Stomach smooth muscle (tissue), 2 donors: ENCODE results near the gene STAT3.
"Not testable (repeated sequence)": the region's sequence is repeated elsewhere in the genome, so short reads cannot be mapped to it uniquely, and the experiment has no call there.

Source experiments
- H3K27ac ChIP-seq: one replicate; pipeline ENCODE4 v1.7.0; 2013; ENCODE audit warnings: mild to moderate bottlenecking, low read length, inconsistent platforms
- H3K27me3 ChIP-seq, 2 donors: one replicate each; pipeline ENCODE4 v1.7.0; 2013; ENCODE audit warnings: low read length in 2 of 2; ENCODE audit not compliant: insufficient read depth in 2 of 2, control insufficient read depth in 1 of 2
- H3K36me3 ChIP-seq, 2 donors: one replicate each; pipeline ENCODE4 v1.7.0; 2013; ENCODE audit warnings: low read length in 2 of 2; ENCODE audit not compliant: control insufficient read depth in 2 of 2, insufficient read depth in 2 of 2
- H3K4me1 ChIP-seq: one replicate; pipeline ENCODE4 v1.7.0; 2013; ENCODE audit warnings: low read length; ENCODE audit not compliant: control insufficient read depth, insufficient read depth
- H3K4me3 ChIP-seq, 2 donors: one replicate each; pipeline ENCODE4 v1.7.0; 2013; ENCODE audit warnings: low read length in 2 of 2
- H3K9ac ChIP-seq, 2 donors: one replicate each; pipeline ENCODE4 v1.7.0; 2013; ENCODE audit warnings: low read length in 2 of 2, mild to moderate bottlenecking in 1 of 2
- H3K9me3 ChIP-seq, 2 donors: one replicate each; pipeline ENCODE4 v1.7.0; 2013; ENCODE audit warnings: low read length in 2 of 2; ENCODE audit not compliant: control insufficient read depth in 2 of 2
- donor health status: healthy.
- donor health status: Pancreatic carcinoma.

STAT3 gene

GRCh38 chr17:42305543-42306384, 82.5 kb downstream of the STAT3 start:
- Histone ChIP-seq H3K27ac (no peak overlapping the region), H3K4me1 (peaks cover 13% of the 10 kb centered on the region), H3K9ac (no peak overlapping the region), H3K4me3 (no peak overlapping the region), H3K9me3 (no peaks in the 10 kb centered on the region), H3K36me3 (peaks cover 49 to 55% of the 10 kb centered on the region in 2 donors), H3K27me3 (no peaks in the 10 kb centered on the region)

DNA sequence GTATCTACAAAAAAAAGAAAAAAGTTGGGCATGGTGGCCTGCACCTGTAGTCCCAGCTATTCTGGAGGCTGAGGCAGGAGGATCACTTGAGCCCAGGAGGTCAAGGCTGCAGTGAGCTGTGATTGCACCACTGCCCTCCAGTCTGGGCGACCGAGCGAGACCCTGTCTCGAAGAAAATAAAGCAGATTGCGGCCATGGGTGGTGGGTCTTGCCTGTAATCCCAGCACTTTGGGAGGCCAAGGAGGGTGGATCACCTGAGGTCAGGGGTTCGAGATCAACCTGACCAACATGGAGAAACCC, 83.3 kb downstream of the STAT3 start:
- not testable (repeated sequence) for H3K27ac ChIP-seq, H3K9ac ChIP-seq, H3K4me3 ChIP-seq, H3K9me3 ChIP-seq, H3K27me3 ChIP-seq, H3K4me1 ChIP-seq
- H3K36me3 ChIP-seq: peaks cover 44 to 53% of the 10 kb centered on the region in 2 donors

DNA sequence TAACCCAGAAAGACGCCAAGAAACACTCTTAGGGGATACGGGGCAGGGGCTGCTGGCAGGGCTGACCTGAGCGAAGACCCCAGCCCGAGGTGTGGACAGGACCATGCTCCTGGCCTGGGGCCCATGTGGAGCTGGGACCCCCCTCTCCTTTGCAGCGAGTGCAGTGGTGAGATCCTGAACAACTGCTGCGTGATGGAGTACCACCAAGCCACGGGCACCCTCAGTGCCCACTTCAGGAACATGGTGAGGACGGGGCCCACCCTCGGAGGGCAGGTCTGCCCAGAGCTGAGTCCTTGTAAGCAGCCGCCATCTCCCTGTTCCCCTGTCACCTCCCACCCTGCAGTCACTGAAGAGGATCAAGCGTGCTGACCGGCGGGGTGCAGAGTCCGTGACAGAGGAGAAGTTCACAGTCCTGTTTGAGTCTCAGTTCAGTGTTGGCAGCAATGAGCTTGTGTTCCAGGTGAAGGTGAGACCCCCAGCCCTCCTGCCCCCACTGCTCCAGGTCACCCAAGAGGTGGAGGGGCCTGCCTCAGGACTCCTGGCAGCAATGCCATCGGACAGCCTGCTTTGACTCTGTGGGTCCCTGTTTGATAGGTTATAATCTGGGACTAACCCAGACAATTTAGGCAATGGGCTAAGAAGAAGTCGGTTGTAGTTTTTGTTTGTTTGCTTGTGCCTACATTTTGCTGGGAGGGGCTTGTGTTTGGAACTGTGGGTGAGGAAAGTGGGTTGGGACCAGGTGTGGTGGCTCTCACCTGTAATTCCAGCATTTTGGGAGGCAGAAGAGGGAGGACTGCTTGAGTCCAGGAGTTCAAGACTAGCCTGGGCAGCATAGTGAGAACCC, 83.8 kb downstream of the STAT3 start:
- peaks cover 42 to 51% of the 10 kb centered on the region in 2 donors for H3K36me3 ChIP-seq
- H3K27ac ChIP-seq: no peak overlapping the region
- no peaks in the 10 kb centered on the region for H3K9me3 ChIP-seq
- no peaks in the 10 kb centered on the region for H3K27me3 ChIP-seq
- no peak overlapping the region for H3K9ac ChIP-seq
- no peak overlapping the region for H3K4me3 ChIP-seq
- no peaks in the 10 kb centered on the region for H3K4me1 ChIP-seq

- H3K27ac ChIP-seq: no peak overlapping the region
- no peak overlapping the region for H3K4me3 ChIP-seq
- H3K27me3 ChIP-seq: no peaks in the 10 kb centered on the region
- H3K4me1 ChIP-seq: no peaks in the 10 kb centered on the region
- no peaks in the 10 kb centered on the region for H3K9me3 ChIP-seq
- H3K36me3 ChIP-seq: peaks cover 38 to 47% of the 10 kb centered on the region in 2 donors
- H3K9ac ChIP-seq: no peak overlapping the region
Measured at GRCh38 chr17:42303694-42304093, 84.5 kb downstream of the STAT3 start.

DNA sequence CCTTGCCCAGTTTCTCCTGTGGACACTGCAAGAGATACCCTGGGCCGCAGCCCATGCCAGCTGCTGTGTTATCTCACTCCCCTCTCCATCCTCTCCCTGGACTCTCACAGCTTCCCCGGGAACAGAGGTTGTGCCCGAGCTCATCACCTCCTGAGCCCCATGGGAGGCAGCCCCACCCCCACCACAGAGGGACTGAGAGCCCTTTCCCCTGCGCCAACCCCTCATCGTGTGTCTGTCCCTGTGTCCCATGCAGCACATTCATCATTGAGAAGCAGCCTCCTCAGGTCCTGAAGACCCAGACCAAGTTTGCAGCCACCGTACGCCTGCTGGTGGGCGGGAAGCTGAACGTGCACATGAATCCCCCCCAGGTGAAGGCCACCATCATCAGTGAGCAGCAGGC, 87.2 kb downstream of the STAT3 start:
- H3K9ac ChIP-seq: no peak overlapping the region
- no peaks in the 10 kb centered on the region for H3K27me3 ChIP-seq
- no peaks in the 10 kb centered on the region for H3K4me1 ChIP-seq
- no peaks in the 10 kb centered on the region for H3K9me3 ChIP-seq
- peaks cover 30 to 41% of the 10 kb centered on the region in 2 donors for H3K36me3 ChIP-seq
- no peak overlapping the region for H3K27ac ChIP-seq
- H3K4me3 ChIP-seq: no peak overlapping the region

DNA sequence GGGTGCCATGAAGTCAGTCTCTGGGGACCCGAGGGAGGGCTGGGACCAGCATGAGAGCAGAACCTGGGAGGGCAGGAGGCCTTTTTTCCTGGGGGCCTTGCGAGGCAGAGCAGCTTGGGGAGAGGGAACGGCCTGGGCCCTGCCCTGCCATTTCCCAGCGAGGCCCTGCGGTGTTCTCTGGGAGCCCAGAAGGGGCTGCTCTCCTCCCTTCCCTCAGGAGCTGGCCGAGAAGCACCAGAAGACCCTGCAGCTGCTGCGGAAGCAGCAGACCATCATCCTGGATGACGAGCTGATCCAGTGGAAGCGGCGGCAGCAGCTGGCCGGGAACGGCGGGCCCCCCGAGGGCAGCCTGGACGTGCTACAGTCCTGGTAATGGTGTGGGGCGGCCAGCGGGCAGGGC, 88.3 kb downstream of the STAT3 start:
- not testable (repeated sequence) for H3K9ac ChIP-seq, H3K4me1 ChIP-seq, H3K27me3 ChIP-seq, H3K4me3 ChIP-seq, H3K27ac ChIP-seq, H3K9me3 ChIP-seq
- H3K36me3 ChIP-seq: peaks cover 32 to 47% of the 10 kb centered on the region in 2 donors

GRCh38 chr17:42299361-42299760, 88.9 kb downstream of the STAT3 start:
- not testable (repeated sequence) for H3K4me3 ChIP-seq, H3K4me1 ChIP-seq, H3K27me3 ChIP-seq, H3K27ac ChIP-seq, H3K9me3 ChIP-seq, H3K9ac ChIP-seq
- peaks cover 28 to 46% of the 10 kb centered on the region in 2 donors for H3K36me3 ChIP-seq

- not testable (repeated sequence) for H3K9me3 ChIP-seq, H3K27me3 ChIP-seq, H3K9ac ChIP-seq, H3K4me1 ChIP-seq, H3K4me3 ChIP-seq, H3K27ac ChIP-seq
- H3K36me3 ChIP-seq: peaks cover 27 to 41% of the 10 kb centered on the region in 2 donors
Measured at GRCh38 chr17:42297775-42298174, 90.5 kb downstream of the STAT3 start.

GRCh38 chr17:42296012-42296411, 92.2 kb downstream of the STAT3 start:
- Histone ChIP-seq H3K27me3 (no peaks in the 10 kb centered on the region), H3K36me3 (peaks cover 15 to 30% of the 10 kb centered on the region in 2 donors), H3K27ac (no peak overlapping the region), H3K9me3 (no peaks in the 10 kb centered on the region), H3K4me1 (no peaks in the 10 kb centered on the region), H3K9ac (no peak overlapping the region), H3K4me3 (no peak overlapping the region)

- no peaks in the 10 kb centered on the region for H3K4me1 ChIP-seq
- H3K36me3 ChIP-seq: peaks cover 14 to 29% of the 10 kb centered on the region in 2 donors
- H3K9ac ChIP-seq: no peak overlapping the region
- H3K9me3 ChIP-seq: no peaks in the 10 kb centered on the region
- H3K4me3 ChIP-seq: no peak overlapping the region
- no peaks in the 10 kb centered on the region for H3K27me3 ChIP-seq
- no peak overlapping the region for H3K27ac ChIP-seq
Measured at GRCh38 chr17:42294469-42295398, 93.5 kb downstream of the STAT3 start.
